Choroid plexus epithelial cell (primary cell): ENCODE measurements around the gene PTBP3.

Source experiments
- DNase-seq: peaks from one replicate; pipeline ENCODE4 v3.0.0-alpha.2; 2010; ENCODE audit warnings: low read depth
- H3K4me3 ChIP-seq: 2 replicates; pipeline ENCODE4 v1.5.1; 2011; ENCODE audit warnings: low read depth, mild to moderate bottlenecking, control low read depth, low read length, moderate library complexity
- CTCF ChIP-seq: conservative IDR thresholded peaks from 2 replicates; pipeline ENCODE4 v1.5.1; 2011; ENCODE audit warnings: low read depth, mild to moderate bottlenecking, control low read depth, inconsistent platforms, low read length, moderate library complexity

The PTBP3 gene

GRCh38 chr9:112176524-112176923 lies 156.9 kb downstream of the PTBP3 start:
- DNase-seq = no peak
- no peak for TF ChIP-seq CTCF
- H3K4me3 ChIP-seq = no peak overlapping the region

GRCh38 chr9:112175796-112176315 lies 157.6 kb downstream of the PTBP3 start:
- no peak for DNase-seq
- peak overlapping the region; percentile 60 for H3K4me3 ChIP-seq
- no peak for TF ChIP-seq CTCF

DNA sequence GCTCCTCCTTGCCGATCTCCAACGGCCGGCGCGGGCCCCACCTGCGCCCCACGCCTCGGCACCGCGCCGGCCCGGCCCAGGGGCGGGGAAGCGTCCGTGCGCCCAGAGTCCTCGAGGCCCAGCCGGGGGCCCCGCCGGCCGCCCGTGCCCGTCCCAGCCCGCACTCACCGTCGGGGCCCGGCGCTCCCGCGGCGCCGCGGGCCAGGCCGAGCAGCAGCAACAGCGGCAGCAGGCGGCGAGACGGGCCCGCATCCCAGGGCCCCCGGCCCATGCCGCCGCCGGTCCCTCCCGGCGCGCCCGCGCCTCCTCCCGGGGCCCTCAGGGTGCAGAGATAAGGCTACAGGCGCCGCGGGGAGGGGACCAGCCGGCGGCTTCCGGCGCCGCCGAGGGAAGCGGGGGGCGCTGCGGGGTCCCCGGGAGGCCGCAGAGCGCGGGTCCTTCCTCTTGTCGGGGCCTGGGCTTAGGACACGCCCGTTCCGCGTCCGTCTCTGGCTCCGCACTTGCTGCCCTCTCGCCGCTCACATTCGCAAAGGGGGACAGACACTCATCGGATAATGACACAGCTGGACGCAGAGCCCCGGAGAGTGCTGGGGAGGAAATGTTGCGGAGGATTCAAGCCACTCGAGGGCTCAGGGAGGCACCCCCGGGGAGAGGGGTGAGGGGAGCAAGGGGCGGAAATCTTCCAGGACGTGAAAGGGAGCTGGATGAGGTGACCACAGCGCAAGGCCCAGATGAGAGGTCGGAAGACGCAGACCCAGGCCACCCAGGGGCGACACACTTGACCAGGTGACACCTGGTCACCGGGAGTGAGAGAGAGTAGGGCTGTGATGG lies 158.2 kb downstream of the PTBP3 start, which contains the start of gene SUSD1:
SUSD1 (minus strand) TSS at position 333 of the 831 bp plus-strand sequence; CDS start at position 271, 62 bp downstream.
- peak within 1 kb of the TSS; percentile 60 for H3K4me3 ChIP-seq
- no peak for TF ChIP-seq CTCF
- DNase-seq = no peak

- H3K4me3 ChIP-seq = peak overlapping the region; percentile 60
- DNase-seq = peak; percentile 31
- TF ChIP-seq CTCF = no peak
These were observed 159.0 kb downstream of the PTBP3 start for GRCh38 chr9:112174222-112174964.

GRCh38 chr9:112173489-112174221 lies 159.8 kb downstream of the PTBP3 start:
- no peak for TF ChIP-seq CTCF
- H3K4me3 ChIP-seq = no peak overlapping the region
- no peak for DNase-seq

DNA sequence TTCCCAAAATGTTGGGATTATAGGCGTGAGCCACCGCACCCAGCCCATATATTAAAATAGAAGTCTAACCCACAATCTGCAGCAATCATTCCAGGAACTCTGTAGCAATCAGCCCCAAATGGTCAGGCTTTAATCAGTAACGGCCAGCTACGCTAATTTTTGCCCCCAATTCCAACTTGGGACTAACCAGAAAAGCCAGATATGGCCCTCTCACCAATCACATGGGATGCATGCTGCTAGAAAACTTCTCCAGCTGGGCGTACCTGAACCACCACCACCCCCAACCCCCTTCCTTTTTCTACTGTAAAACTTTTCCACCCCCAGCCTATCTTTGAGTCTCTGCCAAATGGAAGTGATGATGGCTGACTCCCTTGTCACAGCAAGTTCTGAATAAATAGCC lies 162.5 kb downstream of the PTBP3 start:
- no peak overlapping the region for H3K4me3 ChIP-seq
- TF ChIP-seq CTCF = no peak
- no peak for DNase-seq
